Midbrain (tissue), 1 donor: ENCODE results near the gene VWA3B.
A peak's percentile ranks its signal among the peaks of the same experiment; 100 is the strongest.
"Not testable (repeated sequence)": the region's sequence is repeated elsewhere in the genome, so short reads cannot be mapped to it uniquely, and the experiment has no call there.

Experiments
- DNase-seq: peaks from one replicate; lab custom pipeline; 2025; lab: John Stamatoyannopoulos, UW

VWA3B gene

DNA sequence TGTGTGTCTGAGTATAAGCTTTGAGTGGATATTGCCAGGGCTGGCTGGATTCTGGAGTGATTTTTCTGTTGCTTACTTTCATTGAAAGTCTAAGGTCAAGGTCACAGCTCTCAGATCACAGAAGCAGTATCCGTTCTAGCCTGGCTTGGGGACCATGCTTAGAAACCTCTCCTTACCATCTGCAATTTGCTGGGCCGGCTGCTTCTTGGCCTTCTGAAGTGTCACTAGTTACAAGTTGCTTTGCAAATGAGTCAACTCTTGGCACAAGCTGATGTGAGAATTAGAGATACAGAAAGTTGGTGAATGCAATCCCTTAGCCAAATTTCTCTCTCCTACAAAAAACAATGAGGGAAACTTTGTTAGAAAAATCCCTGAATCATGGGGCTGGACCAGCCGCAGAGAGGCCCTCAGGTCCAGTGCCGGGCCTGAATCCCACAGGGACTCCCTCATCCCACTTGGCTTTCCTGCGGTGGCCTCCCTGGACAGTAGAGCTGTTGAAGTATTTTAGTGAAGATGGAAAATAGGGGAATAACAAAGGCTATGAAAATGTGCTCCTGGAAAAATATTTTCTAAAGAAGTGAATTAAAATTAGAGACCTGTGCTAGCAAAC lies 166.6 kb downstream of the VWA3B start:
- DNase-seq, result no peak

DNA sequence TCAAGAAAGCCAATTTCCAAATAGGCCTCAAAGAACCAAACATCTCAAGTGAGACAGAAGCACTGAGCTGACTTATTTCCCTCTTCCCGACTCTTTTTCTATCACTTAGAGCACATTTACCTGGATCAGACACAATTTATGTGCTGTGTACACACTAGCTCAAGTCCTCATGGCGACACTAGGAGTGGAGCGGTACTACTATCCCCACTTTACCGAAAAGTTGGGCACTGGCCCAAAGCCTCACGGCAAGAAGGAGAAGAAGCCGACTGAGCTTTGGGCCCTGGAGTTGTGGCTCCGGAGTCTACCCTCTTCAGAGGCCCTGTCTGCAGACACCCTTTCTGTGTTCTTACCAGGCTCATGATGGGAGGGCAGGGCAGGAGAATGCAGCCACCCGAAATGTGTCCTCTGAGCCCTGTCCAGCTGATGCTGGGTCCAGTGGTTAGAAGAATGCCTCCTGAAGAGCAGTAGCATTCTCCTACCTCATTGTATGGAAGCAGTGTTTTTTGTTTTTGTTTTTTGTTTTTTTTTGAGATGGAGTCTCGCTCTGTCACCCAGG lies 167.6 kb downstream of the VWA3B start:
- DNase-seq, result no peak

DNA sequence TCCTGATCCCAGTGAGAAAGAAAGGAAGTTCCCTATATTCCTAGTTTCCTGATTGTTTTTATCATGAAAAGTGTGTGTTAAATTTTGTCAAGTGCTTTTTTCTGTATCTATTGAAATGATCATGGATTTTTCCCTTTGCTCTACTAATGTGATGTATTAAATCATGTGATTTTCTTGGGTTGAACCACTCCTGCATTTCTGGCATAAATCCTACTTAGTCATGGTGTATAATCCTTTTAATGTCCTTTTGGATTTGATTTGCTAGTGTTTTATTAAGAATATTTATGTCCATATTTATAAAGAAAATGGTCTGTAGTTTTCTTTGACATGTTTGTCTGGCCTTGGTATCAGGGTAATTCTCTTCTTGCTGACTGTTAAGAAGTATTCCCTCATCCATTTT lies 171.9 kb downstream of the VWA3B start:
- DNase-seq, result no peak

DNA sequence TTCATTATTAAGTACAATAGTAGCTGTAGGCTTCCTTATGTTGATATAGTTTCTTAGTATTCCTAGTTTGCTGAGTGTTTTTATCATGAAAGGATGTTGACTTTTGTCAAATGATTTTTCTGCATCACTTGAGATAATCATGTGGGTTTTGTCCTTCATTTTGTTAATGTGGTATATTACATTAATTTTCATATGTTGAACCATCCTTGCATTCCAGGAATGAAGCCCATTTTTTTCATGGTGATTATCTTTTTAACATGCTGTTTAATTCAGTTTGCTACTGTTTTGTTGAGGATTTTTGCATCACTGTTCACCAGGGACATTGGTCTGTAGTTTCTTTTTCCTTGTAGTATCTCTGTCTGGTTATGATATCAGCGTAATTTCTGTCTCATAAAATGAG lies 176.4 kb downstream of the VWA3B start:
- DNase-seq, result no peak

DNA sequence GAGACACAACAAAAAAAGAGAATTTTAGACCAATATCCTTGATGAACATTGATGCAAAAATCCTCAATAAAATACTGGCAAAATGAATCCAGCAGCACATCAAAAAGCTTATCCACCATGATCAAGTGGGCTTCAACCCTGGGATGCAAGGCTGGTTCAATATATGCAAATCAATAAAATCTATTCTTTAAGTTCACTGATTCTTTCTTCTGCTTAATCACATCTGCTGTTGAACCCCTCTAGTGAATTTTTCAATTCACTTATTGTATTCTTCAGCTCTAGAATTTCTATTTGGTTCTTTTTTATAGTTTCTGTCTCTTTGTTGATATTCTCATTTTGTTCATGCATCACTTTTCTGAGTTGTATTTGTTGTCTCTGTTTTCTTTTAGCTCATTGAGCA lies 181.3 kb downstream of the VWA3B start:
- DNase-seq, result not testable (repeated sequence)

DNA sequence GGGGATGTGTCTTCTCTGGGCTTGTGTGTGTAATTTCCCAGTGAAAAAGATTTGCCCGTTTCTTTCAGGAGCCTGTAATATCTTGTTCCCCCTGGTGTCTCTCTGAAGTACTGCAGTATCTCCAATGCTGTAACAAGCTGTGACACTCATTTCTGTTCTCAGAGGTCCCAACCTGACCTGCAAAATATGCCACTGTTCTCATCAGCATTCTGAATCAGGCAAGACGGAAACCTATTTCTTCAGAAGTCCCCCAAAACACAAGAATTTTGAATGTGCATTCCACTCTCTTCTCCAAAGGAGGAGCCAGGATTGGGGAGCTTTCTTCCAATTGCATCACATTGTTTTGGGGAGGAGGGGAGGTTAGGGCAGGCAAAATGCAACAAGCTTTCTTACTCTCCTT lies 182.3 kb downstream of the VWA3B start:
- DNase-seq, result peak; percentile 25

DNA sequence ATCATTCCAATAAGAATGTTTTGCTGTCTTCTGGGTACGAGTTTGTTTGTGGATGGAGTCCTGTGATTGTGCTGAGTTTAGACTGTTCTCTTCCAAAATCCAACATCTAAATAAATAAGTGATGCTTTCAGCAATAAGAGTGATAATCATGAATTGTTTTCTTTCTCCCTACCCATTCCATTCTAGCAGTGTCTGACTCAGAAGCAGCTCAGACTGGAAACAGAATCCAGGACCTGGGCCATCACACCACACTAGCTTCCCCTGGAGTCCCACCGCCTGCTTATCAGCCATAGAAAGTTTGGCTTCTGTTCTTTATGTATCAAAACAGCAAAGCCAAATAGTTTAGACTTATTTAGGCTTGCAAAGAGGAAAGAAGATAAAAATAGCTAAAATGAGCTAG lies 182.9 kb downstream of the VWA3B start:
- no peak for DNase-seq

DNA sequence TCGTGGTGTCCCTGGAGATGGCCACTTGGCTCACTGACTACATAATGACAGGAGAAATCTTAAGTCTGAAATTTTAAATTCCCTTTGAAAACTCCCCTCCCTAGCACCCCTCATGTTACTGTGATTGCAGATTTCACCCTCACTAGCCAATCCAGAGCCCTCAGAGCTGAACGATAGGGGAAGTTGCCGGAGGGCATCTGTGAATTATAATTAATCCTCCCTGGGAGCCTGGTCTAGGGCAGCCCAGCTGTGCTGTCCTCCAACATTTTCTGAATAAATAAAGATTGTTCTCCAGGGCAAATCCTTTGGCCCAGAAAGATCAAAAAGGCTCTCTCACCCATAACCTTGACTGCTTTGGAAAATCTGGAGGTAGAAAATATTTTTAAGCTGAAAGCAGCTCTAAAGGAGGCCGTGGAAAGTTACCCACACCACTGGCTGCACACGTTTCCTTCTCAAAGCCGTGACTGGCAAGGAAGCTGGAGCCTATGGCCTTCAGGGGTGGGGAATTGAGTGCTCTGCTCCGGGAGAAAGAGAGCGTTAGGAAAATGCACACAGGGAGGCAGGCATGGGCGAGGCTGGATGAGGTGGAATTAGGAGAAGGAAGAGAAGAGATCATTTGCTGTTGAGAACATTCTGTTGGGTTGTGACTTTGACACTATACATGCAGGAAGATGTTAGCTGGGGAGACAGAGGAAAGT lies 190.3 kb downstream of the VWA3B start:
- DNase-seq, result no peak

DNA sequence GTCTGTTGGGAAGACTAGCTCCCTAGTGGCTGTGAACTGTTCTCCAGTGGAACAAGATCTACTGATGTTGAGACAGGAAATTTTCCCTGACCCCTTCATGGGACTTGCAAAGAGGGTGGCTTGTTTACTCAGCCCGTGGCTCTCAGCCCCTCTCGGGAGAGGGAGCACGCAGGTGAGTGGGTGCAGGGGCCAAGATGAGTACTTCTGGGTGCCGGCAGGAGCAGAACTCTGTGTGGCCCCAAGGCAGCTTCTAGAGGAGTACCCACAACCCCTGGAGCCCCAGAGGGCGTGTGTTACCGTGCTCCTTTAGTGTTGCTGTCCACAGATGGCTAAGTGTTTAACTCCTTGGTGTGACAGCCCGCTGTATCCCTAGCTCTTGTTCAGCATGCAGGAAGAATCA lies 191.1 kb downstream of the VWA3B start:
- DNase-seq, result no peak

DNA sequence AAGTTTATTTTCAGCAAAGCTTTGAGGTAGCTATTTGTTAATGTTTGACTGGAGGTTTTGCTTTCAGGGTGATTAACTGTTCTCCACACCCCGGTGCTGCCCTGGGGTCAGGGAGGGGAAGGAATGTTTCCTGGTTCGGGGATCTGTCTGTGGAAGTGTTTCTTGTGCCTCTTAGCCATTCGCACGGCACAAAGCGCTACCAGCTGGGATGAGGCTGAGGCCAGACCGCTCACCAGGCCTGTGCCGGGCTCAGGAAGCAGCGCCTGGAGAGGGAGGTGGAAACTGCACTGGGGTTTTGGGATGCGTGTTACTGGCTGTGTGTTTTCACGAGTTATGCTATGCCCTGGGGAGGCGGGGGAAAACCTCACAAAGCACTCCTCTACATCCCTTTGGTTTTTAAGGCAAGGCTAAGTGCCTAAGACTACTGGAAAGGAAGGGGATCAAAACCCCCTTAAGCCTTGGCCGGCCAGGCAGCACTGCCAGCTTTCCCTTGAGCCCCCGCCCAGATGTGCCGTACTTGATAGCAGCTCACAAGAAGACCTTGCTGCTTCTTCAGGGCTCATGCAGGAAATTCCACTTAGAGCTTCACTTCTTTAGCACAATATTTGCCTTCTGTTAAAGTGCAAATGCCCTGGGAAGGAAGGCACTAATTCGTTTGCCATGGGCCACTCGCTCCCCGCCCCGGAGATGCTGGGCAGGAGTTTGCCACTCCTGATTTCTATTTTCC lies 193.6 kb downstream of the VWA3B start:
- DNase-seq, result no peak

DNA sequence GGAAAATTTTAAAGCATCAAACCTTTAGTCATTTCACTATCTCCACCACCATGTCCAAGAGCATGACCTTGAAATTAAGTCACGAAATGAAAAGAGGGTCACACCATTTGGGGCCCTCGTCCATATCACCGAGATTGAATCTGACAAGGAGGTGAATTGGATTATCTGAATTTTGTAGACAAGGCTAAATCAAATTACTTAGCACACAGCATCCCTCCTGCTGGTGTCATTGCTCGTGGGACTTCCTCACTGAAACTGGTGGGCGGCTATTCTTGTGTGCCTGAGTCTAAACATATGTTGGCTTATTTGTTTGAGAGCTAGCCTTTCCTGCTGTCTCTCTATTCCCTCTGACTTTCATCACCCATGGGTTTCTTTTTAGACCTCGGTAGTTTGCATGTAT lies 194.6 kb downstream of the VWA3B start:
- DNase-seq, result no peak

DNA sequence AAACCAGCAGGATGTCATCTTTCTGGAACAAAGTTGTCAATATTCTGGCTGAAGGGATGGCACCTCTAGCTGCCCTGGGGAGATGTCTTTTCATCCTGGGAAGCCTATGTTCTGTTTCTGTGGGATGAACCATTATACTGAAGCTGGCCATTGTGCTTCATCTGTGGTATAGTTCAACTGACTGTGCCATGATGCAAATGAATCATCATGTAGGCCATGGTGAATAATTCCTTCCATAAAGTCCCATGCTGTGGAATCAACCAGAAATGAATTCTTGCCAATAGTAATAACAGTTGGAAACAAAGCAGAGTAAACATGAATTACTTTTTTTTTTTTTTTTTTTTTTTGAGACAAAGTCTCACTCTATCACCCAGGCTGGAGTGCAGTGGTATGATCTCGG lies 195.1 kb downstream of the VWA3B start:
- DNase-seq, result no peak

DNA sequence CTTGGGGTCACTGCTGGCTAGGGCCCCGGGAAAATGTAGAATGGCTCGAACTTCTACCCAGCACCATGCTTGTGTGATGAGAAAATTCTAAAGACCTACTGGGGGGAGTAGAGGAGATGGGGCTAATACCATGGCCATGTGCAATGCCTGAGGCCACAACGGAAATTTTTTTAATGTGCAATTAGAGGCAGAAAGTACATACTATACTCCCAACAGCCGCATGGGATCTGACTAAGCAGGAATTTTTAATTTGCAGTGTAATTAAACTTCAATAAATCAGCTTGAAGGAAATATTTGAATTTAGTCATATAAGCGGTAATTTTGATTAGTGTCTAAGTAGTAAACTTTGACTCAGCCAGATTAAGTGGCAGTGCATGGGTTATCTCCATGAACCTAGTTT lies 206.1 kb downstream of the VWA3B start:
- DNase-seq, result no peak

DNA sequence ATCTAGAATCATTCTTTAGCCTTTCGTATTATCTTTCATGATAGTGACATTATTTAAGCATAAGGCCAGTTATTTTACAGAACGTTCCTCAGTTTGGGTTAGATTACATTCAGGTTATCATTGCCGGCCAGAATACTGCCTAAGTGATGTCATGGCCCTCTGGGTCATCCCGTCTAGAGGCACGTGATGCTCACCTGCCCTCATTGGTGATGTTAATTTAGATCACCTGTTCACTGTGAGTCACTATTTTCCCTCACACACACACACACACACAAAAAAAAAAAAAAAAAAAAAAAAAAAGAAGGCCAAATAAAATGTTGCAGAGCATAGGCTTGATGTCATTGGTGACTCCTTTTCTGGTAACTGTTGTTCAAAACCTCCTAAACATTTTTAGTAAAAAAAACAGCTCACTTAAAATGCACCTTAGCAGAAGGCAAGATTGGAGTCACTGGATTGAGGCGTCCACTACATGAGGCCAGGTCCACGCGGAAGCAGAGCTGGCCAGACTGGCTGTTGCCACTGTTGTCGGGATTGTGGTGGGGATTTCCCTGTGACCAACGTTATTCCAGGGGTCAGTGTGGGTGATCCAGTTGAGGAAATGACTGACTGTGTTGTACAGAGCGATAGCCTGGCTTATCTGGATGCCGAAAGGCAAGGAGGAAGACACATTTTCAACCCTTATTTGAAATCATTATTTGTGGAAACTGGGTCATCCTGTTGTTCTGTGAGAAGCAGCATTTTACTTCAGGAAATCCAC lies 207.1 kb downstream of the VWA3B start:
- no peak for DNase-seq

DNA sequence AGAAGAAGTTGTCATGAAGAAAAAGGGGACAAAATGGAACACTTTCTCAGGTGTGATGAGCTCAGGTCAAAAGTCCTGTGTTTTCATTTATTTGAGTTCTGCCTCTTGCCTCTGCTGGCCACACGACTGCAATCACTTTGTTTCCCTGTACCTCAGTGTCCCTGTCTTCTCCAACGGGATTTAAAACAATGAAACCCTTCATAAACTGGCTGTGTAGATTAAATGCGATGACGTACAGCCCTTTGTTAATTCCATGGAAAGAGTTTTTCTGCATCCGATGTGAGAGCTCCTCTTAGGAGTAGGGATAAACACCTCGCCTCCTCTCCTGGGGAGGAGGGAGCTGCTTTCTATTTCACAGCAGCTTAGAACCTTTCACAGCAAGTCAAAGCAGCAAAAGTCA lies 207.7 kb downstream of the VWA3B start:
- DNase-seq, result no peak

DNA sequence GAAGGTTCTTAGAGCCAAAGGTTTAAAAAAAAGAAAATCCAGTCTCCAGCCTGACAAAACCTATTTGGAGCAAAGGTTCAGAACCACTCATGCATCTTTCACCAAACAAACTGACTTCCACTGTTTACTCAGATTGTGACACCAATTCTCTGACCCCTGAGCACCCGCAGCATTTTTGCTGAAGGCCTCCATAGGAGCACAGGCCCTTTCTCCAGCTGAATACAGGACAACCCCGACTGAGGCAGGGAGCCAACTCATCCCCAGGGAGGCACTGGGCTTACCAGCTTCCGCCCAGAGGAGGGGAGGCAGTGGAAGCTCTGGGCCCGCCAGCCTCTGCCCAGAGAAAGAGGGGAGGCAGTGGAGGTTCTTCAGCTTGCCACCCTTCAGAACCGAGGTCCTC lies 208.3 kb downstream of the VWA3B start:
- DNase-seq, result peak; percentile 2

DNA sequence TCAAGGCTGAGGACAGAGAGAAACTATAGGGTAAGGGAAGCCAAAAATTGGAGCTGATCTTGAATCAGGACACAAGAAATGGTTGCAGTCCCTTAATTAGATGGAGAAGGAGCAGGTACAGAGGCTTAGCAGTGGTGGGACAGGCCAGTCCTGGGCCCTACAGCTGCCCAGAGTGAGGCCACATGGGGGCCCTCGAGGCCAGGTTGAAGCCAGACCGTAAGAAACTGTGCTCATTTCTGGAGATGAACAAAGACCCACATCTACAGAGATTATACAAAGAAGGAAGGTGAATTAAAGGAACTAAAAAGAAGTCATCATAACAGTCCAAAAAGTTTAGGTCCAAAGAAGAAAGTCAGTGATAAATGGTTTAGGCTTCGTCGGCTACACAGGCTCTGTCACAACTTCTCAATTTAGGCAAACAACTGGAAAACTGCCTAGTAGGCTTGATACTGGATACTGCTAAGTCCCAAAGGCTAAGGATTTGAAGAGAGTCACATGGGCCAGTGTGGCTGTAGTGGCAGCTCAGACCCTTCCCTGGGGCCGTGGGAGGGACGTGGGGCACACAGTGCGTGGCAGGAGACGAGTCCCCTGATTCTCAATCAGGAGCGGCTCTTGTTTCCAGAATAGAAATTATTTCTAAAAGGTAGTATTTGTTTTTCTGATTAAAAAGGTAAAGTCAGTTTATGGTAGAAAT lies 208.9 kb downstream of the VWA3B start:
- DNase-seq, result no peak

DNA sequence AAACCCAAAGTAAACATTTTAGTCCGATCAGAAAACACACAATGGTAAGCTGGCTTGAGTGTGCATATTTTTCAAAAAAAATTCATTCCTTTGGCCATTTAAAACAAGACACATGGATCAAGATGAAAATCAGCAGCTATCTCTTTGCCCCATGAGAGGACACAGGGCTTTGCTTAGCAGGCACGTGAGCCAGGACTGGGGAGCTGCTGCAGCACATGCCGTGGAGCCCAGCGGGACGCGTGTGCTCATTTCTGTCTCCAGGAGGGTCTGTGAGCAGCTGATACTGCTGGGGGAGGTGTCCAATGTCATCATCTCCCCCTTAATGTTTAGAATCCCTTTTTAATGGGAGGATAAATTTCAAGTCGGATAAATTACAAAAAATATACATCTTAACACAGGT lies 209.5 kb downstream of the VWA3B start:
- no peak for DNase-seq

DNA sequence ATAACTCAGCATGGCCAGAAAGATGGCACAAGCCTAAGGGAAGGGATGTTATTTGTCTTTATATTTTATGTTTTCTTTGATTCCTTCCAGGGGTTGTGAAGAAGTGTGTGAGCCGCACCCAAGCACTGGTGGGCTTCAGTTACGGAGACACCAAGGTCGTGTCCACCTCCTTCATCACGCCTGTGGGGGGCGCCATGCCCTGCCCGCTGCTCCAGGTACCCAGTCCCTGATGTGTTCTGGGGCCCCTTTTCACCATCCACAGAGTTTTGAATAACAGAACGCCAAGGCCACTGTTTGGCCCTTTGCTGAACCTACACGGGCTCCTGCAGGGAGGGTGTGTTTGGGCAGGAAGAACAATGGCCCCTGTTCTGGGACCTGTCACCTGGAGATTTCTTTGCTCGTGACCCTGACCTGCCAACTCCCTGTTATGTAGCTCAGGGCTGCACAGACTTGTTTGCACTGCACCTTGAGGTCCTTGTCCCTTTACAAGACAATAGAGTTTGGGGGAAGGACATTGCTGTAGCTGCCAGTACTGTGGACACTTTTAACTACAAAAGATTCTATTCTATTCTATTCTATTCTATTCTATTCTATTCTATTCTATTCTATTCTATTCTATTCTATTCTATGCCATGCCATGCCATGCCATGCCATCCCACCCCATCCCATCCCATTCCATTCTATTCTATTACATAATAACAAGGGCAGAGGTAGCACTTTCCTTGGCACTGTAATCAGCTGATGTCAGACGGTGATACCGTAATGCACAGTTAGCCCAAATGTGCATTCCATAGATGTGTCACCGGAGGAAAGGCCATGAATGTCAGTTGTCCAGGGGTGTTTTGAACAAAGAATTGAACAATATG lies 211.1 kb downstream of the VWA3B start:
- no peak for DNase-seq

DNA sequence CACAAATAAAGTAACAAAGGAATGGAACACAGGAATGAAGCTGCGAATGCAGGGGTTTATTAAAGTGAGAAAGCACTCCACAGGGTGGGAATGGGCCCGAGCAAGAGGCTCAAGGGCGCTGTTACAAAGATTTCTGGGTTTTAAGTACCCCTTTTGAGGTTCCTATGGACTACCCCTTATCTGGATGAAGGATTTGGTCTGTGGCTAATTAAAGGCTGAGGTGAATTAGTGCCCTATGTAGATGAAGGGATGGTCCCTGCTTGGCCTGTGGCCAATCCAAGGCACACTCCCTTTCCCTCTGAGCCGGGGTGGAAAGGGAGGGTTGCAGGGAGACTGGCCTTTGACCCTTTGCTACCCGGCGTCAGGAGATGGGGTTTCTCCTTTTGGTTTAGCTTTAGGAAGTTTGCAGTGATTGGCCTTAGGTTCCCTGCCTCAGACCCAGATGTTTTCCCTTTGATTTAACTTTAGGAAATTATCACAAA lies 211.8 kb downstream of the VWA3B start:
- DNase-seq, result no peak
